ENCODE results near the gene CTTNBP2. TPM values are rescaled to one million over a fixed set of nuclear protein-coding genes. Genes with fewer than 3 reads are reported as not detected.

Gene CTTNBP2
- polyA plus RNA-seq, 1 of the 3 experiments (the other 2 are of a cell fraction): not detected

GRCh38 chr7:117882594-117882993 lies 9.4 kb upstream of the CTTNBP2 start:
- CTCF ChIA-PET: no interaction called here
- H4K20me1 ChIP-seq (ENCODE audit: insufficient read depth): no peaks in the 10 kb centered on the region
- POLR2A ChIA-PET: interaction anchor here (0.7 kb wide), 1 partner anchor 154 kb away, joined by 3 read pairs; no protein-coding TSS in a partner anchor

GRCh38 chr7:117876761-117877160 lies 3.5 kb upstream of the CTTNBP2 start:
- POLR2A ChIA-PET: no interaction called here
- CTCF ChIA-PET: no interaction called here
- peaks cover 37% of the 10 kb centered on the region for H3K27me3 ChIP-seq (ENCODE audit: insufficient read depth)

More at GRCh38 chr7:117882594-117882993, 9.4 kb upstream of the CTTNBP2 start:
- no peaks in the 10 kb centered on the region for H3K9me2 ChIP-seq
- no peaks in the 10 kb centered on the region for H3K79me2 ChIP-seq (ENCODE audit: insufficient read depth)
- no peaks in the 10 kb centered on the region for H3K4me1 ChIP-seq (ENCODE audit: control insufficient read depth in 1 of 2, insufficient read depth in 2 of 2, low read depth in 1 of 2, low read length in 1 of 2)
- no peak overlapping the region for H3K4me3 ChIP-seq (ENCODE audit: low read depth in 2 of 2, low read length in 1 of 2)
- no peak overlapping the region for H3K4me2 ChIP-seq
- no peak overlapping the region for H3K27ac ChIP-seq (ENCODE audit: low read depth in 2 of 2, low read length in 1 of 2)
- no peaks in the 10 kb centered on the region for H3K36me3 ChIP-seq (replicated peaks in 1 of 2; ENCODE audit: control insufficient read depth in 1 of 2, insufficient read depth in 2 of 2, low read length in 1 of 2)
- H3K27me3 ChIP-seq (ENCODE audit: insufficient read depth): no peaks in the 10 kb centered on the region; the same call in 1 of the 2 replicates
- no peaks in the 10 kb centered on the region for H3K9me3 ChIP-seq
- no peaks in the 10 kb centered on the region for H3F3A ChIP-seq (replicated peaks; ENCODE audit: insufficient read depth)
- H2AFZ ChIP-seq (ENCODE audit: low read depth): no peak overlapping the region
- DNase-seq: no peak
- H3K9ac ChIP-seq: no peak overlapping the region
- TF ChIP-seq EP300 (IDR thresholded peaks at IDR 0.05; ENCODE audit: borderline replicate concordance in 1 of 2, low read depth in 1 of 2, low read length in 1 of 2) (no peak), FOXM1 (IDR thresholded peaks at IDR 0.05; ENCODE audit: low read depth) (no peak), SIN3A (IDR thresholded peaks at IDR 0.05; ENCODE audit: borderline replicate concordance, low read depth, low read length) (no peak), REST (IDR thresholded peaks at IDR 0.05; ENCODE audit: low read depth, low read length) (no peak), CHD2 (IDR thresholded peaks at IDR 0.05; ENCODE audit: low read length, partially characterized antibody) (no peak)
- 33% methylated on average over 2 of the region's 2 CpGs for WGBS (ENCODE audit: low lambda C conversion rate)

More at GRCh38 chr7:117876761-117877160, 3.5 kb upstream of the CTTNBP2 start:
- Histone ChIP-seq H3K36me3 (replicated peaks in 1 of 2; ENCODE audit: control insufficient read depth in 1 of 2, insufficient read depth in 2 of 2, low read length in 1 of 2) (no peaks in the 10 kb centered on the region), H3K9me3 (no peaks in the 10 kb centered on the region), H3K79me2 (ENCODE audit: insufficient read depth) (no peaks in the 10 kb centered on the region), H2AFZ (ENCODE audit: low read depth) (no peak overlapping the region), H3K4me1 (ENCODE audit: control insufficient read depth in 1 of 2, insufficient read depth in 2 of 2, low read depth in 1 of 2, low read length in 1 of 2) (peaks cover 0 to 3% of the 10 kb centered on the region in 2 experiments; a peak in 1 of 4 replicates), H3K9ac (no peak overlapping the region), H4K20me1 (ENCODE audit: insufficient read depth) (no peaks in the 10 kb centered on the region), H3K9me2 (no peaks in the 10 kb centered on the region), H3K4me2 (no peak overlapping the region), H3K27ac (ENCODE audit: low read depth in 2 of 2, low read length in 1 of 2) (no peak overlapping the region), H3K4me3 (ENCODE audit: low read depth in 2 of 2, low read length in 1 of 2) (no peak overlapping the region), H3F3A (replicated peaks; ENCODE audit: insufficient read depth) (no peaks in the 10 kb centered on the region)
- WGBS (ENCODE audit: low lambda C conversion rate): 11% methylated on average over 1 of the region's 1 CpG
- TF ChIP-seq ZBTB33 (IDR thresholded peaks at IDR 0.05; ENCODE audit: borderline replicate concordance, low read depth): no peak
- DNase-seq: no peak
